Activated CD4-positive, CD25-positive, alpha-beta regulatory T cell treated with anti-CD3 and anti-CD28 coated beads, Interleukin-2, amount 50 U/mL, for 24 hours (primary cell): ENCODE measurements around the gene MS4A7.

Experiments used
- ATAC-seq, 2 donors: fragments of 150-1000 bp; cut with Tn5 transposase; one replicate each; pipeline ENCODE4 v1.10.0; 2021; ENCODE audit warnings: mild to moderate bottlenecking in 1 of 2, moderate library complexity in 1 of 2

Gene MS4A7

DNA sequence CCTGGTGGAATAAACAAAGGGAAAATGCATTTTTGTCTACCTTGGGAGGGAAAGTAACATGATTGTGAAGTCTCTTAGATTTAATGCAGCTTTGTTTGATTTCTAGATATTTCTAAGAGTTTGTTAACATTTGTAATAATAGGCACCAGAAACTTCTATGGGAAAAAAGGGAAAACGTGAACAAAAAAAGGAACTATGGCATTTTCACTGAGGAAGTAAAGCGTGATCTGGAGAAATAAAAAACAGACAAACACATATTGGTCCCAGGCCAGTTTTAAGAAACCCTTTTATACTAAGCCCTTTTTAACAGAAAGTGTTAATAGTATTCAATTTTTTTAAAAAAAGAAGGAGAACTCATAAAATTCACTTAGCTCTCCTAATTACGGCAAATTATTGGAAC lies 6.9 kb upstream of the MS4A7 start:
- no peak for ATAC-seq

DNA sequence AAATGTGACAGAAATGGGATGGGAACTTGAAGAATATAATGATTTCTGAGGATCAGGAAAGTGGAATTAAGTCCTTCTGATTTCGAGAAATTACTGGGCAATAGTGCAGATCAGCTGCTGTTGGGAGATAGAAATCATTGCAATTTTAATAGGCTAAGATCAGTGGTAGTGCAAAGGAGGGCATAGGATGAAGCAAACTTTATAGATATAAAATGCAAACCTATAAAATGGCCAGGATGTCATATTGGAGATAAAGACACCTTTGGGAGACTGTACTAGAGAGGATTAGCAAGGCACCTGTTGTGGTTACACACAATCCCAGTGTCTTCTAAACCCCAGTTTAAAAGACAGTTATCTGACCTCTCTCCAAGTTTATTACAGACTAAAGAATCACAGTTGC lies 6.5 kb upstream of the MS4A7 start:
- ATAC-seq, result no peak

DNA sequence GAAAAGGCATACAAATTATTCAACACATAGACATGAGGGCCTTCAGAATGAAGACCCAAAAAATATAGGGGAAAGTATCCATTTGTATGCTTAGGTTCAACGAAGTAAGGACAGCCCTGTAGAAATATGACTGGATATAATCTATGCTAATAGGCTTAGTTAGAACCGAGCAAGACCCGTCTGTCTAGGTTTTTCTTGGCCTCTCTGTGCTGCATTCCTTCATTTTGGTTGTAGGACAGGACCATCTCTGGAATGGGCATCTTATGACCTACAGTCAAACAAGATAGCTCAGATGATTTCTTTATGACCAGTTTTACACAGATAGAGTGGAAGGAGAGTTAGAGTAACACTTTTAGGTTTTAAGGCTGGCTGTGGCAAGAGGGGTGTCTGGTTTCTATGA lies 5.6 kb upstream of the MS4A7 start:
- no peak for ATAC-seq

DNA sequence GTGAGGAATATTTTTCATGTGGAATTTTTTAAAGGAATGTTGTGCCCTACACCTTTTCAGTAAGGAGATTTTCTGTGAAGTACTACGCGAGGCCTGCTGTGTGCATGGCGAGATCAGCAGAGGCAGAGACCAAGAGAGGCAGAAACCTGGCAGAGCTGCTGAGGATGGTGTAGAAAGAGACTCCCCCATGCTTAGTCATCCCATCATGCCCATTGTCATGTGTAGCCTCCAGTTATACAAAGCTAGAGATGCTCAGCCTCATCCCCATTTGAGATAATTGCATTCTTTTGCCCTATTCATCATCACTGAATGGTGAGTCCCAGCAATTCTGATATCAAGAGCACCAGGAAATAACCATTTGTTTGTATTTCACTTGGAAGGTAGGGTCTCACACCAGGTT lies 3.0 kb upstream of the MS4A7 start:
- ATAC-seq, result no peak

DNA sequence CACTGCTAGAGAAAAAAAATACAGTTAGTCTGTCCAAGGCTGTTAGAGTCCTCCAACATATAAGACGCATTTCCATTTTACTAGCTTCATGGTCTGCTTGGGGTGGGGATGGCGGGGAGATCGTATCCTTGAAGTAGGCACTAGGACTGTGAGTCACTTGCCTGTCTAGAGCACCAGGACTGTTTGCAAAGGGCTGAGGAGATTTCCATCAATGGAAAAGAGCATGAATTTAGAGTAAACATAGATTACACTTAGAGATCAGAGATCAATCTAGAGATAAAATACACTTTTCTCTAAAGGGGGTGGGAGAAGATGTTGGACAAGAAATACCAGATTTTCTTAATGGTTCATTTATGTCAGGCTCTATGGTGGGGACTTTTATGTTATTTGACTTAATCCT lies 1.7 kb upstream of the MS4A7 start:
- no peak for ATAC-seq

DNA sequence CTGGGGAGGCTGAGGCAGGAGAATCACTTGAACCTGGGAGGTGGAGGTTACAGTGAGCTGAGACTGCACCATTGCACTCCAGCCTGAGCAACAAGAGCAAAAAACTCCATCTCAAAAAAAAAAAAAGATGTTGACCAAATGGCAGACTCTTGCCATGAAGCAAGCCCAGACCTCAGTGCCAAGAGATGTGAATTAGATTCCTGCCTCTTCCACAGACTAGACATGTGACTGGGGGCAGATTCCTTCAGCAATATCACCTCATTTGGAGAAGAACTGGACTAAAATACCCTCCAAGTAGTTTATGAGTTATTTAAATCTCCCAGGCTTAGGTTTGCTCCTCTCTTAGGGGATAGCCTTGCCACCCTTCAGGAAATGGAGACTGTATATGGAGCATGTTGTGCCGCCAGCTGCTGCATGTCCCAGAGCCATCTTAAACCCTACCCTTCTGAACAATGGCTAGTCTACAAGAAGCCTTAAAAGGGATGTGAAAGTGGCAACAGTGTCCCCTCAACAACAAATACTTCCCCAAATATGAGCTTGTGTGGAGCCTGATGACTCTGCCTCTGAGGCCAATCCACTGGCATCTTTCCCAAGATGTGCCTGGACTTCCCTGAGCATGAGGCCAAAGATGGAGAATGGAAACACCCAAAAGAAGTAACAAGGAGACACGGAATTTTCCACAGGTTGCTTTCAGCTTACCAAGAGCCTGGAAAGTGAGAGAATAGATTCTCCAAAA lies 763 bp upstream of the MS4A7 start:
- ATAC-seq, result no peak

GRCh38 chr11:60389279-60389910 lies 11.1 kb downstream of the MS4A7 start:
- ATAC-seq, result no peak

DNA sequence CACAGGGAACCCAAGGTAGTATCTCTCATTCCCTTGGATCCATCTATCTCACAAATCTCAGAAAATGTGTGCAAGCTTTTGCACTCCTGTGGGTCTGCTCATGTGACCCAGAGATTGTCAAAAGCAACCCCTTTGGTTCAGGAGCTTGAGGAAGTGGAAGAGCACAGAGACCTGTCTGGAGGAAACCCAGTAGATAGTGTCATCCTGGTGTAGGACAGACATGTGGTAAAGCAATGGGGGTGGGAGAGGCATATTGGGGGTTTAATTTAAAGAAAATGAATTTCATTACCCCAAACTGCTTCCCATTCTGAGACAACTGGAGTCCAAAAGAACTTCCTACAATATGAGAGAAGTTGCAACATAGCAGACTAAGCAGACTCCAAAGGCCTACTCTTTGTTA lies 12.1 kb downstream of the MS4A7 start:
- no peak for ATAC-seq

GRCh38 chr11:60392361-60392760 lies 14.0 kb downstream of the MS4A7 start:
- ATAC-seq, result no peak

- ATAC-seq, result no peak
These were observed 14.7 kb downstream of the MS4A7 start for GRCh38 chr11:60393016-60393415.

DNA sequence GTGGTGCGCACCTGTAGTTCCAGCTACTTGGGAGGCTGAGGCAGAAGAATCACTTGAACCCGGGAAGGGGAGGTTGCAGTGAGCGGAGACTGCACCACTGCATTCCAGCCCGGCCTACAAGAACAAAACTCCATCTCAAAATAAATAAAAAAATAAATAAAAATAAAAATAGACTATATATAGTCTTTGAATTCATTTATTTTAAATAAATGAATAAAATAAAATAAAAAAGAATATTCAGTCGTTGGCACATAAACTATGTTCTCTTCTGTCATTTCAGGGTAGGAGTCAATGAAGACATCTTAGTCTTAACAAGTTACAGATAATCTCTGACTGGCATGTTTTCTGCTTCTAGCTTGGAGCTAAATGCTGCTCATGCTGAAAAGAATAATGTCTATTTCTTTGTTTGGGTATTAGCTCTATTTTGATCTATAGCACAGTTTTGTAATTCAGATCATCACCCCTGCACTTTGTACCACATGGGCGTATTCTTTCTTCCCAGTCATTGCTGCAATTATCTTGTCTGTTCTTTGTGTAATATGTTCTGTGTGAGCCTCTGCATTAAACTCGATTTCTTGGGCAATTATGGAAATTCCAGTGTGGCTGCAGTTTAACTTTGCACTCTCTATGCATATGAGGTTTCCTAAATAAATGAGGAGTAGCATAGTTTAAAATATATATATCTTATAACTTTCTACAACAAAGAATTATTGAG lies 16.5 kb downstream of the MS4A7 start:
- ATAC-seq, result no peak

GRCh38 chr11:60396382-60396781 lies 18.1 kb downstream of the MS4A7 start, which contains the start of gene MS4A14:
TSS of gene MS4A14 (plus strand) at chr11:60396459. CDS start at chr11:60396579, 120 bp downstream.
- ATAC-seq, result no peak

- ATAC-seq, result no peak
These were observed 18.5 kb downstream of the MS4A7 start for GRCh38 chr11:60396799-60397198.

DNA sequence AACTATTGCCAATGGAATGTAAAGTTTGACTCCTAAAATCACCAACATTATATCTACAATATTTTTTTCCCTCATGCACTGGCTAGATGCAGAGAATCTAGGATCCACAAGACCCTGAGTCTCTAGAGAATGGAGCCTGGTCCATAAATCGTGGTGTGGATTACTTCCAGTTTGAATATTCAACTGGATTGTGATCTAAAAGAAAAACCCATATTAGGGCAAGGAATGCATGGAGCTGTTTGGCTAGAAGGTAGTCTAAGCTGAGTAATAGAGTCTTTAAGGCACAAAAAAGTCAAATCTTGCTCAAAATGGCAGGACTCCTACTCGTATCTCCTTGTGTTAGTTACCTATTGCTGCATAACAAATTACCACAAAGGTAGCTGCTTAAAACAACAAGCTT lies 41.7 kb downstream of the MS4A7 start:
- ATAC-seq, result no peak

DNA sequence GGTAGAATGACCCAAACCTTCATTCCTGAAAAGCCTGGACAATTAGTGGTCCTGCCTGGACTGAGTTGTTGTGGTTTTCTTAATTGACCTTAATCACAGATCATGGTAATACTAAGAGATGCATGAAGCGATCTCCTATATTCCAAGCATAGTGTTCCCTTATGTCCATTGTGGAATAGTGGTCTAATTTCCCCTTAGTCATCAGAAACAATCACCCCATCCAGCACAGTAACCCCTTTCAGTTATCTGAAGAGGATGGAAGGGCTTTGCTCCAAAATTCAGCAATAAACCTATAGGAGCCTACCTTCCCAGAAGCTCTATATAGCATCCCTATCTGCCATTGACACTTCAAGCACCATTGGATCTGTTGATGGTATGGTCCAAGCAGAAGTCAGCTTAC lies 44.3 kb downstream of the MS4A7 start:
- ATAC-seq, result no peak

DNA sequence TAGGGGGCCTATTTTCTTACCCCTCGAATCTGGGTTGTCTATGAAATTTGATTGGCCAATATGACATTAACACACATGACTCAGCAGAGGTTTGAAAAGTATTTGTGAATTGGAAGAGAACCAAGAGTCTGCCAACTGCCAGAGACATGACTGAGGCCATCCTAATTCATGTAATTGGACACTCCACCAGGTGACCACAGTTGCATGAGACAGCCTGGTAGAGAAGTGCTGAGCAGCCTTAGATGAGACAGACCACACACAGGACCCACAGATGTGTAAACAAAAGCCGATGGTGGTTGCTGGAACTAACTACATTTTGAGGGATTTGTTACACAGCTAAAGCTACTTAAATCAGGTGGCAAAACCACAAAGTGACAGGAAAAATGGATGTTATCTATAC lies 50.2 kb downstream of the MS4A7 start:
- no peak for ATAC-seq

GRCh38 chr11:60429272-60429671 lies 50.9 kb downstream of the MS4A7 start, which contains the start of gene MS4A5:
TSS of gene MS4A5 (plus strand) at chr11:60429572. CDS start at chr11:60429675, 103 bp downstream.
- ATAC-seq, result no peak

DNA sequence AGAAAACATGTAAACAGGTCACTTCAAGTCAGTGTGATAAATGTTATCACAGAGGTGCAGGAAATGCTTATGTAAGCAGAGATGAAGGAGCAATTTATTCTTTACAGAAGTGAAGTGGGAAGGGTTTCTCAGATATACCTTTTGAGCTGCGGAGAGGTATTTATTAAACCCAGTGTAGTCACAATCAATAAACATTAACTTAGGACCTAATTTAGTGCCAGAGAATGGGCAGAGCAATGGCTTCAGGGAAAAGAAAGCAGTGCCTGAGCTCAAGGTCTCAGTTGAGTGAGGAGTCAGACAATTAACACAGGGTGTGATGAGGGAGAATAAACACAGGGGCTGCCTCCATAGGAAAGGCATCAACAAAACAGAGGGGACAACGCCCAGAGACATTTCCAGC lies 52.9 kb downstream of the MS4A7 start:
- no peak for ATAC-seq

DNA sequence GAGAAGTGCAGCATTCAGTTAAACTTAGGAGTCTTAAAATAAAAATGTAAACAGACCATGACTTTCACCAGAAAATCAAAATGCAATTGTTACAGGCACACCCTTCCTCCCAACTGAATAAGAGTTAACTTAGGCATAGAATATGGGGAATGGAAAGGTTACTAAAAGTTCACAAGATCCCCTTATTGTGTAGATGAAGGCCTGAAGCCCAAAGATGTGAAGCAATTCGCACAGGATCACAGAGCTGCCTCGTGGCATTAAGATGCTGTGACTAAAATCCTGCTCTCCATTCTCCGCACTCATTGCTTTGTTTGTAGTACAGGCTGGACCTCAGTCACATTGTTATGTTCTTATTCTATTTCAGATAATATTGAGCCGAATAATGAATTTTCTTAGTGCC lies 55.1 kb downstream of the MS4A7 start:
- ATAC-seq, result no peak
